ENCODE measurements around the gene TAX1BP1.

DNA sequence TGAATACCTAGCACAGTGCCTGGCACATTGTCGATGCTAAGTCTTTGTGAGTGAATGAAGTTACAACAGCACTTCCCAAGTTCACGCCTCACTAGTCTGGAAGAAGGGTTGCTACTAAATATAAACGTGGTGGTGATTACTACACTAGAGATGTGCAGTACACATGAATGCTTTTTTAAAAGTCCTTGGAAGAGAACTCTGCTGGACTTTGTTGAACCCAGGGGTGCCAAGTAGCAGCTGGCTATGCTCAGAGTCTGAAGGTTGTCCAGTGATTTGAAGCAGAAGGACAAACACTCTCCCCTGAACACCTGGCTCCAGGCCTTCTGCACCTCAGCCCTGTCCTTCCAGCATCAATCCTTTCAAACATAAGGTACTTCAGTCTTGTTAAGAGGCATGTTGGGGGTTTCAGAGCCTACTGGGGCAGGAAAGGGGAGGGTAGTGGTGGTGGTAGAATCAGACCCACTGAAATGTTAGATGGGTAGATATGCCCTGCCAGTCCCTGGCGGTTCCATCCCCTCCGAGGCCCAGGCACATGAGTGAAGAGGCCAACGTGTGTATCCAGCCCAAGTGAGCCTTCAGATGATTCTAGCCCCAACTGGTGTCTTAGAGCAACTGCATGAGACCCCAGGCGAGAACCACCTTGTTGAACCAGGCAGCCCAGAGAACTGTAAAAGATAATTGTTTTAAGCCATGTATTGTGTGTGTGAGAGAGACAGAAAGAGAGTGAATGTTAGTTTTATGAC is 94.4 kb downstream of the TAX1BP1 start:
- TF ChIP-seq GATA2 (IDR thresholded peaks at IDR 0.05; ENCODE audit: low read depth, low read length) (no peak), GATA3 (IDR thresholded peaks at IDR 0.05; ENCODE audit: low read depth, low read length) (no peak)

All from SH-SY5Y (cell line).